ENCODE measurements around the gene RTN3.

Gene RTN3

DNA sequence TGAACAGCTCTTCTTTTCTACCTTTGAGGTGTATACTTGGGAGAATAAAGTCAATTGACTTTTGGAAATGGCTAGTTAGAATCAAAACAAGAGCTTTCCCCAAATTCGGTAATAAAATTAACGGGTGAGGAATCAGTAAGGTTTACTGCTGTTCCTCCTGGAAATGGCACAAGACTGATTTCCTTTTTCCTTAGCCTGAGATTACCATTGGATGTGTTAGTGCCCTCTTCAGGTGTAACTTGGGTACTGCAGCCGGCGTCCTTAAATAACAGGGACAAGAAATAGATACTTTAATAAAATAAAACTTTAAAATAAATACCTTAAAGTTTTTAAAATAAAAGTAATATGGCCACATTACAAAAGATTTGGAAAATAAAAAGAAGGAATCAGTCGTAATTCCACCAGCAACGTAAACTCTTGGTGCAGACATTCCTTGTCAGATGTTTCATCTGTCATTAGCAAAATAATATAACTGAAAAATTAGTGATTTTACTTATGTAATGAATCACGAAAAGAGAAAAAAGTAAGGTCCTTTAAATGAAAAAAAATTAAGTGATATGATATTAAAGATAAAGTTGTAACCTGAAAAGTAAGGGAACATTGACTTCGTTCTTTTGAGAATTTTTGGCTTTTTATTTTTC, 57.5 kb downstream of the RTN3 start:
- peak; percentile 67 for DNase-seq

- no peak for DNase-seq
Observed at GRCh38 chr11:63745304-63746170, 64.2 kb downstream of the RTN3 start.

DNA sequence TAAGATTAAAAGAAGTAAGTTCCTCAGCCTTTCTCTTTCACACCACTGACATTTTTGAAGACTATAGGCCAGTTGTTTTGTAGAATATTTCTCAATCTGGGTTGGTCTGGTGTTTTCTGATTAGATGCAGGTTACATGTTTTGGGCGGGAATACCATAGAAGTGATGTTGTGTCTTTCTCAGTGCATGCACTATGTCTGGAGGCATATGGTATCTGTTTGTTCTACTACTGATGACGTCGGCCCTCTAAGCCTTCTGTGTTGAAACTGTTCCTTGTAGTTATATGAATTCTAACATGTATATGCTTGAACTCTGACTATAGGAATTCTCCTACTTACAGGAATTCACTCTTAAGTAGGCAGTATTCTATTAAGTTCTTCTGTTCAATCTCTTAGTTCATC, 65.7 kb downstream of the RTN3 start:
- no peak for DNase-seq

GRCh38 chr11:63749624-63750023, 68.3 kb downstream of the RTN3 start:
- DNase-seq, result no peak

GRCh38 chr11:63756919-63757761, 75.8 kb downstream of the RTN3 start:
- DNase-seq, result no peak

GRCh38 chr11:63760487-63761079, 79.3 kb downstream of the RTN3 start:
- no peak for DNase-seq

- no peak for DNase-seq
Observed at GRCh38 chr11:63761188-63761587, 79.9 kb downstream of the RTN3 start.

- no peak for DNase-seq
Observed at GRCh38 chr11:63761931-63762653, 80.8 kb downstream of the RTN3 start.

GRCh38 chr11:63762654-63763495, 81.6 kb downstream of the RTN3 start:
- no peak for DNase-seq

- no peak for DNase-seq
Observed at GRCh38 chr11:63763496-63764339, 82.4 kb downstream of the RTN3 start.

DNA sequence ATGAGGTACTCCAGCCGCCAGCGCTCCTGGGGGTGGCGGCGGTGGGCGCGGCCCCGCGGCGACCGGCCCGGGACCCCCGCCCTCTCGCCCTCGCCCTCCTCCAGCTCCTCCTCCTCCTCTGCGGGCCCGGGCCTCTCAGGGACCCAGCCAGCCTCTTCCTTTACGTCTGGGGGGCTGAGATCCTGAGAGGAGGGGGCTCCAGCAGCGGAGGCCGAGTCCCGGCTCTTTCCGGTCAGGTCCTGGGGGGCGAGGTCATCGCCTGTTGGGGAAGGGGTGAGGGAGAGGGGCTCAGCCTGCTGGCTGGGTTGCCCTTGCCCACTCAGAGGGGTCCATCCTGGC, 83.0 kb downstream of the RTN3 start:
- DNase-seq, result no peak

- no peak for DNase-seq
Observed at GRCh38 chr11:63764679-63765647, 83.7 kb downstream of the RTN3 start.

GRCh38 chr11:63765688-63766241, 84.5 kb downstream of the RTN3 start:
- DNase-seq, result no peak

DNA sequence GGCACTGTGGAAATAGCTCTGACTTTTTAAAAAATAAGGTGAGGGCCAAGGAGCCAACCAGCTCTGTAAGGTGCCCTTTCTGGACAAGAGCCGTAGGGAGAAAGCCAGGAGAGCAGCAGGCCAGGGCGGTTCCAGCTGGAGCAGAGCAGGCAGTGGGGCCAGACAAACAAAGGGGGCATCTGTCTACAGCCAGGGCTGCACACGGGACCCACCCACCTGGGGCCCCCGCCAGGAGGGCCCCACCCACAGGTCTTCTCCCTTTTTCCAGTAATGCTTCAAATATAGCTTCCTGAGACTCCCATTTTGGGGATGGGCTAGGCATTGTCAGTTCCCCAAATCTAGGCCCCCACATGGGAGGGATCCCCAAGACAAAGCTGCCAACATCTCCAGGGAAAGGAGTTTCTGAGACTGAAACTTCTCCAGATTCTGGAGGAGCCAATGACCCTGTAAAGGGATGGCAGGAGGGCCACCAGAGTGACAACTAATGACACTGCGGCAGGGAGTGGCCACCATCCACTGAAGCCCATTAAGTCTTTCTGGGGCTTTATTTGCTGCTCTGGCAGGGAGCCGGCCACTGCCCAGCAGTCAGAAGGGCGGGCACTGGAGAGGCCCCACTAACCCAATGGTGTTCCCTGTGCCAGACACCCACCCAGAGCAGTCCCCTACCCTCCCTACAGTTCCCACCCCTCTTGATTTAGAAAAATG, 85.4 kb downstream of the RTN3 start:
- DNase-seq, result no peak

DNA sequence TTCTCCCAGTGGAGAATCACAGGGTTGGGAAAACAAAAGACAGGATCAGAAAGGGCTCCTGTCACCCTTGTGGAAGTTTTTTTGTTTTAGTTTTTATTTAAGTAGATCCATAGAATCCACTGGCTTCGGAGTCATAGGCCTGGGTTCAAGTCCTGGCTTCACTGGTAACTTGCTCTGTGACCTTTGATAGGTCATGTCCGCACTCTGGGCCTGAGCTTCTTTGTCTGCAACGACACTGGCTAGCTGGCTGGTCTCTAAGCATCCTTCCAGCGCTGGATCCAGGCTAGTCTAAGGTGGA, 85.9 kb downstream of the RTN3 start:
- DNase-seq, result no peak

DNA sequence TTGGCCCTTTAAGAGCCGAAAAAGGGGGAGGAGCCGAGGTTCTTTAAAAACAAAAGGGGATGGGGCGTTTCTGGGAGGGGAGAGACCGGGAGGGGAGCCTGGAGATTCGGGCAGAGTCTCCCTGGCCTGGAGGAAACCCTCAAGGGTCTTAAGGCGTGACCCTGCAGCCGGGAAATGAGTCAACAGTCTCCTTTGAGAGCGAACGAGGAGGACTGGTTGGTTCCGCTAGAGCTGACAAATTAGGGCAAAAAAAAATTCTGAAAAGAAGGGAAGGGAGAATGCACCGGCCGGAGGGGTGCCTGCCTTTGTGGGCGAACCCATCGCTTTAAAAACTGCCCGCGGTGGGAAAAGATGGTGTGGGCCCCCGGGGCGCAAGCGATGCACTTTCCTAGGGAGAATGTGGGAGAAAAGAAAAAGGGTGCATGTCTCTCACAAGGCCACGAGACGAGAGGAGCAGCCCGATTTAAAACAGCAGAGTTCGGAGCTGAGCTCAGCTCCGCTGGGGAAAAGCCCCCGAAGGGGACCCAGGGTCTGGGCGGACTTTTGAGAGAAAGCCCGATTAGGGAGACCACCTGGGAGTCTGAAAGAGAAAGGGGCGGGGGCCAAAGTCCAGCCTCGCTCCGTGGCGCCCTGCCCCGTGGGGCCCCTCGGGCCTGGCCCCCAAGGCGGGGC, 86.4 kb downstream of the RTN3 start:
- peak; percentile 44 for DNase-seq

GRCh38 chr11:63768237-63769041, 87.1 kb downstream of the RTN3 start, which contains the start of gene ZFTA:
ZFTA (minus strand) TSS chr11:63768775; CDS start chr11:63768622, 153 bp downstream.
- DNase-seq, result peak; percentile 78
